Measurements from ENCODE around the gene VPS25. TPM values are rescaled to one million over a fixed set of nuclear protein-coding genes. Genes with fewer than 3 reads are reported as not detected.
A peak's percentile ranks its signal among the peaks of the same experiment; 100 is the strongest.

VPS25 gene
- total and polyA plus RNA-seq, 9 of the 15 experiments (the other 6 are each of a cell fraction or from before 2014, with no cell fraction given), result 123 to 352 (median 180) TPM

DNA sequence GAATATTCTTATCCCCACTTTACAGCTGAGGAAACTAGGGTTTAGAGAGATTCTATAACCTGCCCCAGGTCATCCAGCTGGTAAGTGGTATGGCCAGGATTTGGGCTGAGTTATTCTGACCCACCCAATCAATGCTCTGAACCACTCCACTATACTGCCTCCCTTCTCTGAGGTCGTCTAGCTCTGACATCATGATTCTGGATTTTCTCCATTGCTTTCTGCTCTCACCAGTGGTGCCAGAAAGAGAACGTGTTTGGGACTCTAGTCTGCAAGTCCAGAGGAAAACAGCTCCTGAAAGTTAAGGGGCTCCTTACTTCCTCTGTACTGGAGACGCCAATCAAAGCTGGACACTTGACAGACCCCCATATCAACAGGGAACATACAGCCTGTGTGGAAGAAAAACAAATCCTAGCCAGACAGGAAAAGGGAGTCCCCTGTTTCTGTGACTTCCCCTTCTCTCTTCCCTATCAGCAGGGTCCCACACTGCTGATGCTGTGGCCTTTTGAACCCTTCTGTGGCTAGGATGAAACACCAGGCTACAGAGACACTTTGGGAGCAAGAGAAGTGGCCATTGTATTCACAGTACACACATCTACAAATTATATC lies 22.4 kb upstream of the VPS25 start (continued):
- TF ChIP-seq, protein P1, sequence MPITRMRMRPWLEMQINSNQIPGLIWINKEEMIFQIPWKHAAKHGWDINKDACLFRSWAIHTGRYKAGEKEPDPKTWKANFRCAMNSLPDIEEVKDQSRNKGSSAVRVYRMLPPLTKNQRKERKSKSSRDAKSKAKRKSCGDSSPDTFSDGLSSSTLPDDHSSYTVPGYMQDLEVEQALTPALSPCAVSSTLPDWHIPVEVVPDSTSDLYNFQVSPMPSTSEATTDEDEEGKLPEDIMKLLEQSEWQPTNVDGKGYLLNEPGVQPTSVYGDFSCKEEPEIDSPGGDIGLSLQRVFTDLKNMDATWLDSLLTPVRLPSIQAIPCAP (CRISPR knock-in tag; IDR thresholded peaks at IDR 0.05; ENCODE audit: borderline replicate concordance), result no peak
- TF ChIP-seq MBD2 (IDR thresholded peaks at IDR 0.05; ENCODE audit: borderline replicate concordance, low read depth), result peak; percentile 79
- no peak for TF ChIP-seq ZNF253 (CRISPR knock-in tag; conservative IDR thresholded peaks at IDR 0.05)
- TF ChIP-seq DPF2 (IDR thresholded peaks at IDR 0.05), result peak; percentile 86
- peak; percentile 97 for TF ChIP-seq SMAD4 (CRISPR knock-in tag; conservative IDR thresholded peaks at IDR 0.05)
- peak; percentile 92 for TF ChIP-seq TAL1 (IDR thresholded peaks at IDR 0.05)
- TF ChIP-seq MAFK (IDR thresholded peaks at IDR 0.05; ENCODE audit: low read length), result no peak
- TF ChIP-seq NFE2 (IDR thresholded peaks at IDR 0.05; ENCODE audit: low read depth), result peak; percentile 12; the same call in 1 of the 2 replicates
- no peak for TF ChIP-seq PTTG1 (tag; IDR thresholded peaks at IDR 0.05; ENCODE audit: low read depth)
- TF ChIP-seq TRIM24 (IDR thresholded peaks at IDR 0.05), result peak; percentile 72 to 76
- TF ChIP-seq MCM2 (IDR thresholded peaks at IDR 0.05; ENCODE audit: low read depth), result no peak
- no peak for TF ChIP-seq RFX5 (IDR thresholded peaks at IDR 0.05; ENCODE audit: low read depth, low read length)

- H3K27ac ChIP-seq (ENCODE audit: extremely low read depth, low read depth, low read length), result no peak overlapping the region
- no peak overlapping the region for H3K4me2 ChIP-seq (ENCODE audit: insufficient read depth, low read length)
- 6% methylated on average over 7 of the region's 7 CpGs for WGBS (ENCODE audit: insufficient coverage, low coverage, missing lambda C conversion rate)
- H4K20me1 ChIP-seq (replicated peaks; ENCODE audit: control insufficient read depth, insufficient read depth, low read length), result peaks cover 3% of the 10 kb centered on the region; the same call in 1 of the 2 replicates
- H3K4me1 ChIP-seq (replicated peaks in 1 of 2; ENCODE audit: control insufficient read depth in 2 of 2, insufficient read depth in 2 of 2, low read length in 2 of 2), result peaks cover 7 to 15% of the 10 kb centered on the region in 2 experiments; a peak in 4 of 5 replicates
- in situ Hi-C loops (cut with MboI) (no loop called here), intact Hi-C loops (cut with micrococcal nuclease) (no loop called here)
- H3K9ac ChIP-seq (ENCODE audit: insufficient read depth in 1 of 2, low read depth in 2 of 2, low read length in 2 of 2), result no peak overlapping the region
- no peaks in the 10 kb centered on the region for H3K79me2 ChIP-seq (ENCODE audit: control insufficient read depth, insufficient read depth, low read length)
- H2AFZ ChIP-seq (ENCODE audit: low read depth, low read length), result no peak overlapping the region
- H3K36me3 ChIP-seq (ENCODE audit: control insufficient read depth, insufficient read depth, low read length), result no peaks in the 10 kb centered on the region
- no peaks in the 10 kb centered on the region for H3K9me1 ChIP-seq (ENCODE audit: control insufficient read depth, insufficient read depth, low read length)
- POLR2A ChIA-PET, result interaction anchor here (1.4 kb wide), 1 partner anchor 15 kb away, joined by 3 read pairs; no protein-coding TSS in a partner anchor
- CTCF ChIA-PET (ENCODE audit: low intra/inter-chr PET ratio), result no interaction called here
- ATAC-seq (peak; percentile 28; the same call in 2 of the 3 replicates), DNase-seq (ENCODE audit: extremely low read depth in 1 of 4, low spot score in 3 of 4) (peak in 1 of 4 experiments; percentile 55), FAIRE-seq (no peak)
- H3K27me3 ChIP-seq (ENCODE audit: control insufficient read depth in 2 of 2, insufficient read depth in 2 of 2, low read length in 2 of 2), result peaks cover 0 to 5% of the 10 kb centered on the region in 2 experiments; a peak in 2 of 5 replicates
- no peak overlapping the region for H3K4me3 ChIP-seq
- no TSS peak for BruUV-seq (replicated peaks)
- no peaks in the 10 kb centered on the region for H3K9me3 ChIP-seq (replicated peaks; ENCODE audit: control insufficient read depth, insufficient read depth, low read depth, low read length)
- TF ChIP-seq BMI1 (IDR thresholded peaks at IDR 0.05; ENCODE audit: low read length) (no peak), ZNF76 (CRISPR knock-in tag; IDR thresholded peaks at IDR 0.05; ENCODE audit: borderline replicate concordance) (no peak), RCOR1 (IDR thresholded peaks at IDR 0.05; ENCODE audit: borderline replicate concordance in 1 of 2, low read depth in 2 of 2, low read length in 2 of 2) (peak in 1 of 2 experiments; percentile 32; a peak in 1 of 4 replicates), ZFP36 (IDR thresholded peaks at IDR 0.05; ENCODE audit: low read depth, low read length, partially characterized antibody) (peak; percentile 11), ZNF146 (CRISPR knock-in tag; IDR thresholded peaks at IDR 0.05; ENCODE audit: unreplicated experiment) (no peak), SMAD4 (CRISPR knock-in tag; conservative IDR thresholded peaks at IDR 0.05) (no peak), CBFA2T3 (IDR thresholded peaks at IDR 0.05) (0 out of 2 replicates have a peak, but pooled peaks have one; percentile 13), ZNF143 (CRISPR knock-in tag; IDR thresholded peaks at IDR 0.05) (no peak), ARID1B (IDR thresholded peaks at IDR 0.05) (no peak), CBFA2T2 (conservative IDR thresholded peaks at IDR 0.05) (no peak), ZNF384 (IDR thresholded peaks at IDR 0.05; ENCODE audit: low read depth, low read length) (peak; percentile 71), TEAD1 (CRISPR knock-in tag; IDR thresholded peaks at IDR 0.05) (no peak), ZKSCAN8 (CRISPR knock-in tag; IDR thresholded peaks at IDR 0.05) (no peak), NFATC3 (IDR thresholded peaks at IDR 0.05) (no peak), ELF2 (CRISPR knock-in tag; IDR thresholded peaks at IDR 0.05) (no peak)
Observed at GRCh38 chr17:42751628-42752027, 21.6 kb upstream of the VPS25 start.
